ENCODE results near the gene LARGE1.

The LARGE1 gene

GRCh38 chr22:33811208-33811607 is 109.1 kb downstream of the LARGE1 start:
- DNase-seq = no peak

- DNase-seq = no peak
Observed at GRCh38 chr22:33807470-33807869, 112.8 kb downstream of the LARGE1 start.

GRCh38 chr22:33806191-33806590 is 114.1 kb downstream of the LARGE1 start:
- no peak for DNase-seq

GRCh38 chr22:33803371-33804282 is 116.6 kb downstream of the LARGE1 start:
- no peak for DNase-seq

- DNase-seq = no peak
Observed at GRCh38 chr22:33798401-33798800, 121.9 kb downstream of the LARGE1 start.

GRCh38 chr22:33796494-33796893 is 123.8 kb downstream of the LARGE1 start:
- DNase-seq = no peak

- DNase-seq = no peak
Observed at GRCh38 chr22:33793475-33793874, 126.8 kb downstream of the LARGE1 start.

GRCh38 chr22:33792832-33793231 is 127.4 kb downstream of the LARGE1 start:
- DNase-seq = no peak

GRCh38 chr22:33789690-33790253 is 130.5 kb downstream of the LARGE1 start:
- DNase-seq = no peak

GRCh38 chr22:33788927-33789326 is 131.3 kb downstream of the LARGE1 start:
- no peak for DNase-seq

- no peak for DNase-seq
Observed at GRCh38 chr22:33787645-33788456, 132.4 kb downstream of the LARGE1 start.

- no peak for DNase-seq
Observed at GRCh38 chr22:33786149-33786548, 134.1 kb downstream of the LARGE1 start.

GRCh38 chr22:33785283-33785968 is 134.8 kb downstream of the LARGE1 start:
- no peak for DNase-seq

GRCh38 chr22:33781411-33781810 is 138.9 kb downstream of the LARGE1 start:
- DNase-seq = no peak

GRCh38 chr22:33780531-33781136 is 139.6 kb downstream of the LARGE1 start:
- no peak for DNase-seq

- no peak for DNase-seq
Observed at GRCh38 chr22:33779243-33779642, 141.0 kb downstream of the LARGE1 start.

- no peak for DNase-seq
Observed at GRCh38 chr22:33776491-33776890, 143.8 kb downstream of the LARGE1 start.

GRCh38 chr22:33774781-33775180 is 145.5 kb downstream of the LARGE1 start:
- DNase-seq = no peak

GRCh38 chr22:33772745-33773144 is 147.5 kb downstream of the LARGE1 start:
- DNase-seq = no peak

GRCh38 chr22:33771136-33771535 is 149.1 kb downstream of the LARGE1 start:
- DNase-seq = no peak

- no peak for DNase-seq
Observed at GRCh38 chr22:33770723-33771122, 149.6 kb downstream of the LARGE1 start.

- DNase-seq = no peak
Observed at GRCh38 chr22:33766091-33766490, 154.2 kb downstream of the LARGE1 start.

- DNase-seq = no peak
Observed at GRCh38 chr22:33758961-33759360, 161.3 kb downstream of the LARGE1 start.
